ENCODE data around the gene ATAD3B. TPM values are rescaled to one million over a fixed set of nuclear protein-coding genes. Genes with fewer than 3 reads are reported as not detected.

Gene ATAD3B
- total RNA-seq, 1 donor from 2014 or later: 39.2 TPM

DNA sequence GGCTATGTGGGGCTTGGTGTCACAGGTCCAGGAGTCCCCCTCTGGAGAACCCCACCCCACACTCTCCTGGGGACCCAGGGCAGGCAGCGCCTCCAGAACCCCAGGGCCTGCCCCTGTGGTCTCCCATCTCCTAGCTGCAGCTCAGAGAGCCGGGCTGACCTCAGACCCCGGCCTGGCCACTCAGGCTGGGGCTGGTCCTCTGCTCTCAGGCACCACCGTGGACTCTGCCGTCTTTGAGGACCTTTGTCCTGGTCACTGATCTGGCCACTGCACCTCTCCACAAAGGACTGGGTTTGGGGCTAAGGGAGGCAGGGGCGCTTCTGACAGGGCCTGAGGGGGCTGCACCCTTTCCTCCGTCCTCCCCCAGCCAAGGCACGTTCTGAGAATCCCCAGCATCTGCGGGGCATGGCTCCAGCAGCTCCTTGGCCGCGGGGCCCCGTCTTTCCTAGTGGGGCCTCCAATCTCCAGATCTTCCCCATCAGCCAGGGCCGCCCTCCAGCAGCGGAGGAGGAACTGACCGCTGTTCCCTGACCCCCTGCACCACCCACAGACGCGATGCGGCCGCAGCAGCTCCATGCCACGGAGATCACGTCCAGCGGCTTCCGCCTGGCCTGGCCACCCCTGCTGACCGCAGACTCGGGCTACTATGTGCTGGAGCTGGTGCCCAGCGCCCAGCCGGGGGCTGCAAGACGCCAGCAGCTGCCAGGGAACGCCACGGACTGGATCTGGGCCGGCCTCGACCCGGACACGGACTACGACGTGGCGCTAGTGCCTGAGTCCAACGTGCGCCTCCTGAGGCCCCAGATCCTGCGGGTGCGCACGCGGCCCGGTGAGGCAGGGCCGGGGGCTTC lies 32.8 kb upstream of the ATAD3B start:
- Mint-ChIP-seq H3K36me3 (peaks cover 4% of the 10 kb centered on the region), H3K27ac (no peak overlapping the region), H3K4me3 (no peak overlapping the region), H3K27me3 (ENCODE audit: low read depth) (no peaks in the 10 kb centered on the region), H3K4me1 (peaks cover 28% of the 10 kb centered on the region), H3K9me3 (no peaks in the 10 kb centered on the region)
- TF ChIP-seq, protein P1, sequence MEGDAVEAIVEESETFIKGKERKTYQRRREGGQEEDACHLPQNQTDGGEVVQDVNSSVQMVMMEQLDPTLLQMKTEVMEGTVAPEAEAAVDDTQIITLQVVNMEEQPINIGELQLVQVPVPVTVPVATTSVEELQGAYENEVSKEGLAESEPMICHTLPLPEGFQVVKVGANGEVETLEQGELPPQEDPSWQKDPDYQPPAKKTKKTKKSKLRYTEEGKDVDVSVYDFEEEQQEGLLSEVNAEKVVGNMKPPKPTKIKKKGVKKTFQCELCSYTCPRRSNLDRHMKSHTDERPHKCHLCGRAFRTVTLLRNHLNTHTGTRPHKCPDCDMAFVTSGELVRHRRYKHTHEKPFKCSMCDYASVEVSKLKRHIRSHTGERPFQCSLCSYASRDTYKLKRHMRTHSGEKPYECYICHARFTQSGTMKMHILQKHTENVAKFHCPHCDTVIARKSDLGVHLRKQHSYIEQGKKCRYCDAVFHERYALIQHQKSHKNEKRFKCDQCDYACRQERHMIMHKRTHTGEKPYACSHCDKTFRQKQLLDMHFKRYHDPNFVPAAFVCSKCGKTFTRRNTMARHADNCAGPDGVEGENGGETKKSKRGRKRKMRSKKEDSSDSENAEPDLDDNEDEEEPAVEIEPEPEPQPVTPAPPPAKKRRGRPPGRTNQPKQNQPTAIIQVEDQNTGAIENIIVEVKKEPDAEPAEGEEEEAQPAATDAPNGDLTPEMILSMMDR (IDR thresholded peaks at IDR 0.05; ENCODE audit: unreplicated experiment): no peak
- DNase-seq (ENCODE audit: low spot score in 2 of 2, unreplicated experiment in 2 of 2): no peak

DNA sequence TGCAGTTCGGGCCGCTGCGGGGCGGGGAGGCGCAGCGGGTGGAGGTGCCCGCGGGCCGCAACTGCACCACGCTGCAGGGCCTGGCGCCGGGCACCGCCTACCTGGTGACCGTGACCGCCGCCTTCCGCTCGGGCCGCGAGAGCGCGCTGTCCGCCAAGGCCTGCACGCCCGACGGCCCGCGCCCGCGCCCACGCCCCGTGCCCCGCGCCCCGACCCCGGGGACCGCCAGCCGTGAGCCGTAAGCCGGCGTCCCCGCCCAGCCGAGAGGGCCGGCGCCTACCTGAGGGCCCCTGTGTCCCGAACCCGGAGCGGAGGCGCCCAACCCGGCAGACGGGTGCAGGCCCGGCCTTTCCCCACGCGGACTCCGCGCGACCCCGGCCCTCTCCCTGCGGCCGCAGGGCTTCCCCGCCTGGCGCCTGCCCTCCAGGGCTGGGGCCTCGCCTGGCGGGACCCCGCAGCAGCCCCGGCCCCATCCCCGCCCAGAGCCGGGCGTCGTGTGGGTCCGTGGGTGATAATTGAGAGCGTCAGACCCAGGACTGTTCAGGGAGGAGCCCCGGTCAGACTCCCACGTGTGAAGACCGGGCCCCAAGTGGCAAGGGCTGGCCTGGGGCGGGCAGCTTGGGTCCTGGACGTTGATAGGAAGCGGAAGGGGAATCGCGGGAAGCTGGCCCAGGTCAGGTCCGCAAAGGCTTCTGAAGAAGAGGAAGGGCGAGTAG lies 31.9 kb upstream of the ATAD3B start:
- H3K27ac Mint-ChIP-seq: no peak overlapping the region
- H3K36me3 Mint-ChIP-seq: peaks cover 4% of the 10 kb centered on the region
- no peak overlapping the region for H3K4me3 Mint-ChIP-seq
- DNase-seq (ENCODE audit: low spot score in 2 of 2, unreplicated experiment in 2 of 2): no peak
- H3K4me1 Mint-ChIP-seq: peaks cover 22% of the 10 kb centered on the region
- no peaks in the 10 kb centered on the region for H3K27me3 Mint-ChIP-seq (ENCODE audit: low read depth)
- TF ChIP-seq, protein P1 (IDR thresholded peaks at IDR 0.05; ENCODE audit: unreplicated experiment): no peak
- no peaks in the 10 kb centered on the region for H3K9me3 Mint-ChIP-seq

DNA sequence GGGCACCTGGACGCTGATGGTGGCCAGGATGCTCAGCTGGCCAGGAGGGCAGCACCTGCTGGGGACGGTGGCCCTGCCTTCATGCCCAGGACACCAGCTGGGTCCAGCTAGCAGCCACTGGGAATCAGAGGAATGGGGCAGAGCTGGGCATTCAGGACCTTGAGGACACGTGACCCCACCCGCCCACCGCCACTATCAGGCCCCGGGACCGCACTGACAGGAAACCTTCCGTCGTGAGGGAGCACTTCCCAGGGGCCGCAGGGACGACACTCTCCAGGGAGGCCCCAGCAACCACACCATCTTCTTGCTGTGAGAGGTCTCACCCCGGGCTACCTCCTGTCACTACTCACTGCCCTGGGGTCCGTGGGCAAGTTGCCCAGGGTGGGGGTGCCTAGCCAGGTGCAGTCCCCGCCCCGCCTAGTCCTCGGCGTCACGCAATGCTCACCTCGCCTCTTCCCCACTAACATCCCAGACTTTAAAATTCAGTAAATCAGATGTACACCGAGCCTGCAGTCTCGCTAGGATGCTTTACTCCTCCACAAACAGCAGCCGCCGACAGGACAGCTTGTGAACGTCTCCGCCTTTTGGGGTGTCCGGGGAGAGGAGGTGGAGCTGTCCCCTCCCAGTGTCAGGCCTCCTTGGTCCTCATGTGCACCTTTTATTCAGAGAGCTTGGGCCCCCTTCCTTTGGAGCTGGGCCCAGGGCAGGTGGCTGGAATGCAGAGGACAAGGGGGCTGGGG lies 31.1 kb upstream of the ATAD3B start:
- Mint-ChIP-seq H3K36me3 (peaks cover 4% of the 10 kb centered on the region), H3K9me3 (no peaks in the 10 kb centered on the region), H3K4me3 (no peak overlapping the region), H3K27ac (peak overlapping the region; percentile 87), H3K27me3 (ENCODE audit: low read depth) (no peaks in the 10 kb centered on the region), H3K4me1 (peaks cover 16% of the 10 kb centered on the region)
- no peak for DNase-seq (ENCODE audit: low spot score in 2 of 2, unreplicated experiment in 2 of 2)
- TF ChIP-seq, protein P1 (IDR thresholded peaks at IDR 0.05; ENCODE audit: unreplicated experiment): no peak

DNA sequence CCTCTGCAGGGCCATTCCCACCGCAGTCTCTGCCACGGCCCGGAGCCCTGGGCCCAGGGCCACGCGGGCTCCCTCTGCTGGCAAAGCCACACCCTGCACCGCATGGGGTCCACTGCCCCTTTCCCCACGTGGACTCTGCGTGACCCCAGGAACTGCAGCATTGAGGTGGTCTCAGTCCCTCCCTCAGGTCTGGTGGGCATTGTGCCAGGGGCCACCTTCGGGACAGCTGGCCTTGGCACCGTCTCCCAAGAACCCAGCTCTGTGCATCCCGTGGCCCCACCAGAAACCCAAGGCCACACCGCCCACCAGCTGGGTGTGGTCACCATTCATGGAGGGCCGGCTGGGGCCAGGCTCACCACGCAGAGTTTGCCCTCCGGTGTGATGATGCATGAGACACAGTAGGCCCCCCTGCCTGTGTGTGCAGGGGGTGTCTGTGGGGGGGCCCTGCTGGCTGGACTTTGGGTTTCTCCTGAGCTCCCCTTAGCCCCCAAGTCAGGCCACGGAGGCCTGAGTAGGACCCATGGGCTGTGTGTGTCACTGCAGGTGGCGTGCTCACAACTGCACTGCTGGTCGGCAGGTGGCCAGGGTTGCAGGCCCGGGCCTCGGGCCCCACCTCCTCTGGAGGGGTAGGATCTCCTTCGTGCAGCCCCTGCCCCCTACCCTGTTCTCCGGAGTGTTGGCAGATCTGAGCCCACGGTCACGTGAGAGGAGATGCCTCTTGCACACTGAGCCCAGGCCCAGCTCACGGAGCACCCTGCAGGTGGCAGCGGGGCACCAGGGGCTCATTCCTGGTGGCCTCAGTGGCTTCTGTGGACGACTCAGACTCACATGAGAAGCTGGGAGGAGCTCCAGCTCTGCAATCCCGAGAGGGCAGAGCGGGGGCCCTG lies 30.3 kb upstream of the ATAD3B start:
- TF ChIP-seq, protein P1 (IDR thresholded peaks at IDR 0.05; ENCODE audit: unreplicated experiment): peak; percentile 72
- H3K4me3 Mint-ChIP-seq: no peak overlapping the region
- peaks cover 15% of the 10 kb centered on the region for H3K4me1 Mint-ChIP-seq
- no peaks in the 10 kb centered on the region for H3K9me3 Mint-ChIP-seq
- peak overlapping the region; percentile 87 for H3K27ac Mint-ChIP-seq
- H3K36me3 Mint-ChIP-seq: peaks cover 4% of the 10 kb centered on the region
- DNase-seq (ENCODE audit: low spot score in 2 of 2, unreplicated experiment in 2 of 2): peak in 1 of 2 experiments; percentile 76
- H3K27me3 Mint-ChIP-seq (ENCODE audit: low read depth): no peaks in the 10 kb centered on the region

Data from mesothelial cell of epicardium (in vitro differentiated cells).